NB4 (cell line): ENCODE results near the gene WDR45B.

Experiments used
- POLR2A ChIP-seq: IDR thresholded peaks from 2 replicates; pipeline ENCODE4 v1.6.1; 2011; ENCODE audit warnings: mild to moderate bottlenecking; ENCODE audit not compliant: insufficient read length; ENCODE audit errors: extremely low read depth
- TF ChIP-seq, protein P1 (sequence below): IDR thresholded peaks from 2 replicates; pipeline ENCODE4 v1.6.1; 2011; ENCODE audit warnings: low read depth, low read length
- TF ChIP-seq, protein P2 (sequence below): IDR thresholded peaks from one replicate; pipeline ENCODE4 v1.5.1; 2012; ENCODE audit warnings: low read depth, low read length

DNA sequence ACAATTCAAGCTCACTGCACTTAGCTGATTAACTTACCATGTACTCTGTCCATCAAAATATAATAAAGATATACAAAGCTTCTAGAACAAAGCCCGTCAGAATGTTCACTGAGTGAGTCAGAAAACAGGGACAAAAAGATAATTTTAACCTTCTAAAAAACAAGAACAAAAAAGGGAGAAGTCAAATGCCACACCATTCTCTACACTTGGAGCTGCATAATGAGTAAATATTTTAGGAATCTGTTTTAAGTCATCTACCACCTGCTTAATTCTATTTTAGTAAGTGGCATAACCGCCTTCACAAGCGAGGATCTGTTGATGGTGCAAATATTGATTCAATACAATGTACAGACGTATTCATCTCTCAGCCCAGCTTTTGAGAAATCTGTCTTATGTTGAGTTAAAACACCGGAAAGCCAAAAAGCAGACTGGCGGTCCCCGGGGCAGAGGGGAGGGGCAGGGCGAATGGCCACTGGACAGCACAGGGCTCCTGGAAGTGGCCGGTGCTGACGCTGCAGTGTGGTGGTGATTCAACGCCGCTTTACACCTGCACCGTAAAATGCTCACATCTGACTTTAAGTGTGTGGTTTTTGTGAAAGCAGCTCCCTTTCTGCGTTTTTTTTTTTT is 30.1 kb upstream of the WDR45B start:
- TF ChIP-seq, protein P1, sequence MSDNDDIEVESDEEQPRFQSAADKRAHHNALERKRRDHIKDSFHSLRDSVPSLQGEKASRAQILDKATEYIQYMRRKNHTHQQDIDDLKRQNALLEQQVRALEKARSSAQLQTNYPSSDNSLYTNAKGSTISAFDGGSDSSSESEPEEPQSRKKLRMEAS: no peak
- TF ChIP-seq, protein P2, sequence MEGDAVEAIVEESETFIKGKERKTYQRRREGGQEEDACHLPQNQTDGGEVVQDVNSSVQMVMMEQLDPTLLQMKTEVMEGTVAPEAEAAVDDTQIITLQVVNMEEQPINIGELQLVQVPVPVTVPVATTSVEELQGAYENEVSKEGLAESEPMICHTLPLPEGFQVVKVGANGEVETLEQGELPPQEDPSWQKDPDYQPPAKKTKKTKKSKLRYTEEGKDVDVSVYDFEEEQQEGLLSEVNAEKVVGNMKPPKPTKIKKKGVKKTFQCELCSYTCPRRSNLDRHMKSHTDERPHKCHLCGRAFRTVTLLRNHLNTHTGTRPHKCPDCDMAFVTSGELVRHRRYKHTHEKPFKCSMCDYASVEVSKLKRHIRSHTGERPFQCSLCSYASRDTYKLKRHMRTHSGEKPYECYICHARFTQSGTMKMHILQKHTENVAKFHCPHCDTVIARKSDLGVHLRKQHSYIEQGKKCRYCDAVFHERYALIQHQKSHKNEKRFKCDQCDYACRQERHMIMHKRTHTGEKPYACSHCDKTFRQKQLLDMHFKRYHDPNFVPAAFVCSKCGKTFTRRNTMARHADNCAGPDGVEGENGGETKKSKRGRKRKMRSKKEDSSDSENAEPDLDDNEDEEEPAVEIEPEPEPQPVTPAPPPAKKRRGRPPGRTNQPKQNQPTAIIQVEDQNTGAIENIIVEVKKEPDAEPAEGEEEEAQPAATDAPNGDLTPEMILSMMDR: no peak
- TF ChIP-seq POLR2A: no peak
